Astrocyte (in vitro differentiated cells and primary cell): ENCODE results near the gene NCR3LG1. TPM values are rescaled to one million over a fixed set of nuclear protein-coding genes. Genes with fewer than 3 reads are reported as not detected.

Experiments used
- DNase-seq: peaks from one replicate; pipeline ENCODE4 v3.0.0-alpha.2; 2010; ENCODE audit warnings: low read depth
- FAIRE-seq: peaks from 2 replicates; lab custom pipeline; 2011; peaks lifted over from hg19 to GRCh38; lab: Jason Lieb, UNC
- H2AFZ ChIP-seq: 2 replicates; pipeline ENCODE4 v1.6.0; 2012; ENCODE audit warnings: low read depth, low read length, inconsistent platforms
- H3K27ac ChIP-seq: 2 replicates; pipeline ENCODE4 v1.5.1; 2011; ENCODE audit warnings: low read depth, low read length, inconsistent platforms
- H3K27me3 ChIP-seq: 2 replicates; pipeline ENCODE4 v1.6.0; 2011; ENCODE audit warnings: low read length, inconsistent platforms; ENCODE audit not compliant: insufficient read depth
- H3K36me3 ChIP-seq: 2 replicates; pipeline ENCODE4 v1.5.1; 2011; ENCODE audit warnings: low read length, inconsistent platforms; ENCODE audit not compliant: insufficient read depth
- H3K4me1 ChIP-seq: 2 replicates; pipeline ENCODE4 v1.5.1; 2011; ENCODE audit warnings: low read length, inconsistent platforms; ENCODE audit not compliant: insufficient read depth
- H3K4me2 ChIP-seq: 2 replicates; pipeline ENCODE4 v1.6.0; 2012; ENCODE audit warnings: low read length, inconsistent platforms
- H3K4me3 ChIP-seq: 2 replicates; pipeline ENCODE4 v1.5.1; 2011; ENCODE audit warnings: low read depth, mild to moderate bottlenecking, low read length, inconsistent platforms; ENCODE audit not compliant: insufficient read depth
- H3K79me2 ChIP-seq: 2 replicates; pipeline ENCODE4 v1.6.0; 2012; ENCODE audit warnings: mild to moderate bottlenecking, low read length, inconsistent platforms; ENCODE audit not compliant: insufficient read depth
- H3K9ac ChIP-seq: 2 replicates; pipeline ENCODE4 v1.6.0; 2012; ENCODE audit warnings: mild to moderate bottlenecking, low read length, inconsistent platforms
- H3K9me3 ChIP-seq: 2 replicates; pipeline ENCODE4 v1.5.1; 2012; ENCODE audit warnings: low read depth, mild to moderate bottlenecking, low read length, inconsistent platforms; ENCODE audit not compliant: insufficient read depth
- H4K20me1 ChIP-seq: 2 replicates; pipeline ENCODE4 v1.6.0; 2012; ENCODE audit warnings: low read length, inconsistent platforms; ENCODE audit not compliant: insufficient read depth
- H3K27ac Mint-ChIP-seq: one replicate; pipeline ENCODE4 v1.8.0; 2021; ENCODE audit warnings: mild to moderate bottlenecking, mixed read lengths; ENCODE audit not compliant: unreplicated experiment
- H3K27me3 Mint-ChIP-seq: one replicate; pipeline ENCODE4 v1.8.0; 2021; ENCODE audit warnings: low read depth, mixed read lengths; ENCODE audit not compliant: unreplicated experiment
- H3K36me3 Mint-ChIP-seq: one replicate; pipeline ENCODE4 v1.8.0; 2021; ENCODE audit warnings: low read depth, mixed read lengths; ENCODE audit not compliant: unreplicated experiment
- H3K4me1 Mint-ChIP-seq: one replicate; pipeline ENCODE4 v1.8.0; 2021; ENCODE audit warnings: low read depth, mixed read lengths; ENCODE audit not compliant: unreplicated experiment
- H3K4me3 Mint-ChIP-seq: one replicate; pipeline ENCODE4 v1.8.0; 2021; ENCODE audit warnings: mild to moderate bottlenecking, moderate library complexity, mixed read lengths; ENCODE audit not compliant: unreplicated experiment
- H3K9me3 Mint-ChIP-seq: one replicate; pipeline ENCODE4 v1.8.0; 2021; ENCODE audit warnings: mild to moderate bottlenecking, mixed read lengths; ENCODE audit not compliant: unreplicated experiment
- EZH2 ChIP-seq: IDR thresholded peaks from 2 replicates; pipeline ENCODE4 v1.6.1; 2012; ENCODE audit warnings: mild to moderate bottlenecking, low read length, inconsistent platforms; ENCODE audit not compliant: insufficient read depth
- total RNA-seq: library from RNA; stranded (reverse); gene quantifications from 2 replicates; pipeline ENCODE4 v1.2.1, GENCODE V29; 2021
- TF ChIP-seq, protein P1 (sequence below): IDR thresholded peaks from 2 replicates; pipeline ENCODE4 v1.5.1; 2011; ENCODE audit warnings: low read depth, mild to moderate bottlenecking, inconsistent platforms, low read length, moderate library complexity; ENCODE audit not compliant: insufficient read depth

Gene NCR3LG1
- total RNA-seq, 1 donor from 2014 or later, result 3.3 TPM

DNA sequence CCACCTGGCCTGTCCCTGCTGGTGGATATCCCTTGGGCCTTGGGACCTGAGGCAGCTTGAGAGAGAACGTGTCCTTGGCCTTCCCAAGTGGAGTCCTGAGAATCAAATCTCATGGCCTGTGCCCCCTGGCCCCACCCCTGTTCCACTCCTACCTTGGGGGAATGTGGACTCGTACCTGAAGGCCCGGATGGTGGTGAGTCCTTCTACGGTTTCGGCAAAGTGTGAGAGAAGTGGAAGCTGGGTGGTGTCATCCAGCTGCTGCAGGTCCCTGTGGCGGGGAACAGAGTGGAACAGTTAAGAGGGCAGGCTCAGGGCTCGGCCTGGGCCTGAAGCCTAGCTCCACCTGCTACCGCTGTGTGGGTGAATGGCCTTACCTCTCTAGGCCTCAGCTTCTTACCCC, 50.9 kb downstream of the NCR3LG1 start:
- no peak for FAIRE-seq

GRCh38 chr11:17403980-17404759, 52.6 kb downstream of the NCR3LG1 start:
- Mint-ChIP-seq H3K4me3 (no peak overlapping the region), H3K36me3 (no peaks in the 10 kb centered on the region), H3K27me3 (peaks cover 35% of the 10 kb centered on the region), H3K27ac (no peak overlapping the region), H3K9me3 (peaks cover 6% of the 10 kb centered on the region), H3K4me1 (no peaks in the 10 kb centered on the region)
- no peaks in the 10 kb centered on the region for H3K9me3 ChIP-seq
- no peak overlapping the region for H3K9ac ChIP-seq
- TF ChIP-seq, protein P1, sequence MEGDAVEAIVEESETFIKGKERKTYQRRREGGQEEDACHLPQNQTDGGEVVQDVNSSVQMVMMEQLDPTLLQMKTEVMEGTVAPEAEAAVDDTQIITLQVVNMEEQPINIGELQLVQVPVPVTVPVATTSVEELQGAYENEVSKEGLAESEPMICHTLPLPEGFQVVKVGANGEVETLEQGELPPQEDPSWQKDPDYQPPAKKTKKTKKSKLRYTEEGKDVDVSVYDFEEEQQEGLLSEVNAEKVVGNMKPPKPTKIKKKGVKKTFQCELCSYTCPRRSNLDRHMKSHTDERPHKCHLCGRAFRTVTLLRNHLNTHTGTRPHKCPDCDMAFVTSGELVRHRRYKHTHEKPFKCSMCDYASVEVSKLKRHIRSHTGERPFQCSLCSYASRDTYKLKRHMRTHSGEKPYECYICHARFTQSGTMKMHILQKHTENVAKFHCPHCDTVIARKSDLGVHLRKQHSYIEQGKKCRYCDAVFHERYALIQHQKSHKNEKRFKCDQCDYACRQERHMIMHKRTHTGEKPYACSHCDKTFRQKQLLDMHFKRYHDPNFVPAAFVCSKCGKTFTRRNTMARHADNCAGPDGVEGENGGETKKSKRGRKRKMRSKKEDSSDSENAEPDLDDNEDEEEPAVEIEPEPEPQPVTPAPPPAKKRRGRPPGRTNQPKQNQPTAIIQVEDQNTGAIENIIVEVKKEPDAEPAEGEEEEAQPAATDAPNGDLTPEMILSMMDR, result no peak
- no peak for TF ChIP-seq EZH2
- no peaks in the 10 kb centered on the region for H3K79me2 ChIP-seq
- H3K4me2 ChIP-seq, result no peak overlapping the region
- H3K4me3 ChIP-seq, result no peak overlapping the region
- no peaks in the 10 kb centered on the region for H3K4me1 ChIP-seq
- H3K27ac ChIP-seq, result no peak overlapping the region
- no peaks in the 10 kb centered on the region for H4K20me1 ChIP-seq
- no peak for FAIRE-seq
- no peak overlapping the region for H2AFZ ChIP-seq
- peak; percentile 41 for DNase-seq
- no peaks in the 10 kb centered on the region for H3K27me3 ChIP-seq
- no peaks in the 10 kb centered on the region for H3K36me3 ChIP-seq

More for the DNA sequence above, 50.9 kb downstream of the NCR3LG1 start:
- H3K9me3 Mint-ChIP-seq, result peaks cover under 1% of the 10 kb centered on the region
- H4K20me1 ChIP-seq, result no peaks in the 10 kb centered on the region
- no peaks in the 10 kb centered on the region for H3K4me1 ChIP-seq
- H3K27ac Mint-ChIP-seq, result no peak overlapping the region
- H3K4me3 Mint-ChIP-seq, result no peak overlapping the region
- H3K4me2 ChIP-seq, result no peak overlapping the region
- no peak overlapping the region for H3K9ac ChIP-seq
- TF ChIP-seq, protein P1, result no peak
- TF ChIP-seq EZH2, result no peak
- no peaks in the 10 kb centered on the region for H3K36me3 Mint-ChIP-seq
- no peak for DNase-seq
- no peak overlapping the region for H2AFZ ChIP-seq
- no peaks in the 10 kb centered on the region for H3K4me1 Mint-ChIP-seq
- peaks cover 41% of the 10 kb centered on the region for H3K27me3 Mint-ChIP-seq
- no peaks in the 10 kb centered on the region for H3K36me3 ChIP-seq
- H3K9me3 ChIP-seq, result no peaks in the 10 kb centered on the region
- no peaks in the 10 kb centered on the region for H3K79me2 ChIP-seq
- peaks cover 2% of the 10 kb centered on the region for H3K27me3 ChIP-seq
- H3K27ac ChIP-seq, result no peak overlapping the region
- H3K4me3 ChIP-seq, result no peak overlapping the region
